ENCODE data around the gene CKAP2L.

DNA sequence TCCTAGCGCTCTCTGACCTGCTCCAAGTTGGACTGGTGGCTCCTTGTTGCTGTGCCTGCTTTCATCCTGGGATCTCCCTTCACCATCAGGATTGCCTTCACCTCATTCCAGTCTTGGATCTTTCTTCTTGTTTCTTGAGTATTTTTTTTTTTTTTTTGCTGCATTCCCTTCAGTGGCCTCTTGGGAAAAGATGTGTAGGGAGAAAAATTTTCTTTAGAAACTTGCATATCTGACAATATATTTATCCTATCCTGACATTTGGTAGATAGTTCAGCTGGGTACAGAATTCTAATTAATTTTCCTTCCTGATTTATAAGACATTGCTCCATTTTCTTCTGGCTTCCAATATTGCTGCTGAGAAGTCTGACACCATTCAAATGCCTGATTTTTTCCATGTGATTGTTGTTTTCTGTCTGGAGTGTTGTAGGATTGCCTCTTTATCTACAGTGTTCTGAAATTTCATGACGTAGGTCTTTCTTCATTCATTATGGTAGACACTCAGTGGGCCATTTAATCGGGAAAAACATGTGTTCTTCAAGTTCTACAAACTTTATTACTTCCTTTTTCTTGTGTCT lies 42.9 kb upstream of the CKAP2L start:
- TF ChIP-seq POLR2A (IDR thresholded peaks at IDR 0.05) (no peak), CTCF (IDR thresholded peaks at IDR 0.05 in 4 of 5, conservative IDR thresholded peaks at IDR 0.05 in 1 of 5) (no peak)
